DMS114 treated with DMSO at 0.1 percent for 48 hours (cell line): ENCODE measurements around the gene IFNK.

Experiments used
- DNase-seq: peaks from one replicate; lab custom pipeline; 2025; ENCODE audit not compliant: unreplicated experiment; lab: John Stamatoyannopoulos, UW

Gene IFNK

GRCh38 chr9:27537756-27538155 lies 13.7 kb downstream of the IFNK start:
- DNase-seq = no peak

GRCh38 chr9:27538647-27539046 lies 14.6 kb downstream of the IFNK start:
- no peak for DNase-seq

- no peak for DNase-seq
These were observed 15.7 kb downstream of the IFNK start for GRCh38 chr9:27539479-27540441.

- DNase-seq = no peak
These were observed 16.4 kb downstream of the IFNK start for GRCh38 chr9:27540502-27540901.

GRCh38 chr9:27541740-27542139 lies 17.6 kb downstream of the IFNK start:
- no peak for DNase-seq

GRCh38 chr9:27542508-27542907 lies 18.4 kb downstream of the IFNK start:
- DNase-seq = no peak

- DNase-seq = no peak
These were observed 21.4 kb downstream of the IFNK start for GRCh38 chr9:27545471-27545870.

GRCh38 chr9:27548055-27548741 lies 24.1 kb downstream of the IFNK start:
- peak; percentile 5 for DNase-seq

- no peak for DNase-seq
These were observed 25.2 kb downstream of the IFNK start for GRCh38 chr9:27549196-27549755.

- no peak for DNase-seq
These were observed 30.6 kb downstream of the IFNK start for GRCh38 chr9:27554712-27555111.

- no peak for DNase-seq
These were observed 32.4 kb downstream of the IFNK start for GRCh38 chr9:27556470-27556869.

GRCh38 chr9:27558307-27558706 lies 34.2 kb downstream of the IFNK start:
- no peak for DNase-seq

- no peak for DNase-seq
These were observed 36.4 kb downstream of the IFNK start for GRCh38 chr9:27560457-27560856.

- no peak for DNase-seq
These were observed 37.6 kb downstream of the IFNK start for GRCh38 chr9:27561685-27562084.

- no peak for DNase-seq
These were observed 39.8 kb downstream of the IFNK start for GRCh38 chr9:27563738-27564430.

GRCh38 chr9:27564670-27565069 lies 40.6 kb downstream of the IFNK start:
- DNase-seq = no peak

- DNase-seq = no peak
These were observed 41.6 kb downstream of the IFNK start for GRCh38 chr9:27565696-27566095.

- no peak for DNase-seq
These were observed 42.0 kb downstream of the IFNK start for GRCh38 chr9:27566118-27566517.

- DNase-seq = no peak
These were observed 45.3 kb downstream of the IFNK start for GRCh38 chr9:27569406-27569805.

GRCh38 chr9:27571011-27571410 lies 46.9 kb downstream of the IFNK start:
- no peak for DNase-seq

- no peak for DNase-seq
These were observed 48.0 kb downstream of the IFNK start for GRCh38 chr9:27572061-27572460.
